Body of pancreas (tissue), 4 donors: ENCODE results near the gene DOCK4.

ENCODE experiments used
- POLR2A ChIP-seq, 3 donors: fragments of 450-650 bp; IDR thresholded peaks; one replicate each; pipeline ENCODE4 v1.6.1; 2016; ENCODE audit warnings: antibody characterized with exemption in 3 of 3, mild to moderate bottlenecking in 2 of 3
- TF ChIP-seq, protein P1 (sequence below), 7 experiments: fragments of 450-650 bp in 4 of 7; fragments of 200-600 bp in 3 of 7; sonication (generic) in 3 of 7; IDR thresholded peaks; one replicate each; pipeline ENCODE4 v1.5.1; 2016 to 2019; ENCODE audit warnings: antibody characterized with exemption in 7 of 7

DNA sequence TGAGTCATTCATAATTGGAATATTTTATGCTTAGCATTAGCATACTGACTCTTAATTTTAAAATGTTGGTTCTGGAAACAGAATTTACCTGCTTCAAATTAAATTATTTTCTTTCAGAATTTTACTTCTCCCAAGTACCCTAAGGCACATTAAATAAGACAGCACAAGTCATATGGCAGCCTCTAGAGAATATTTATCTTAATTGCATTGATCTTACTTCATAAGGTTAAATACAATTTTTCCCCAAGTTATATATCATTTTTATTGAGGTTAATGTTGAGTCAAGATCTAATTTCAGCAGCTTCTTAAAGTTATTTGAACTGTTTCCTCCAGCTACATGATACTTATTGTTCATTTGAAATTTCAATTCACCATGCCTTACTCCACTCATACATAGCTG, 520.9 kb downstream of the DOCK4 start:
- no peak for TF ChIP-seq POLR2A (IDR thresholded peaks at IDR 0.05)
- TF ChIP-seq, protein P1, sequence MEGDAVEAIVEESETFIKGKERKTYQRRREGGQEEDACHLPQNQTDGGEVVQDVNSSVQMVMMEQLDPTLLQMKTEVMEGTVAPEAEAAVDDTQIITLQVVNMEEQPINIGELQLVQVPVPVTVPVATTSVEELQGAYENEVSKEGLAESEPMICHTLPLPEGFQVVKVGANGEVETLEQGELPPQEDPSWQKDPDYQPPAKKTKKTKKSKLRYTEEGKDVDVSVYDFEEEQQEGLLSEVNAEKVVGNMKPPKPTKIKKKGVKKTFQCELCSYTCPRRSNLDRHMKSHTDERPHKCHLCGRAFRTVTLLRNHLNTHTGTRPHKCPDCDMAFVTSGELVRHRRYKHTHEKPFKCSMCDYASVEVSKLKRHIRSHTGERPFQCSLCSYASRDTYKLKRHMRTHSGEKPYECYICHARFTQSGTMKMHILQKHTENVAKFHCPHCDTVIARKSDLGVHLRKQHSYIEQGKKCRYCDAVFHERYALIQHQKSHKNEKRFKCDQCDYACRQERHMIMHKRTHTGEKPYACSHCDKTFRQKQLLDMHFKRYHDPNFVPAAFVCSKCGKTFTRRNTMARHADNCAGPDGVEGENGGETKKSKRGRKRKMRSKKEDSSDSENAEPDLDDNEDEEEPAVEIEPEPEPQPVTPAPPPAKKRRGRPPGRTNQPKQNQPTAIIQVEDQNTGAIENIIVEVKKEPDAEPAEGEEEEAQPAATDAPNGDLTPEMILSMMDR (IDR thresholded peaks at IDR 0.05) = no peak
